Uterus (tissue), 4 donors: ENCODE measurements around the gene ZFP82. TPM values are rescaled to one million over a fixed set of nuclear protein-coding genes. Genes with fewer than 3 reads are reported as not detected.

Experiments
- DNase-seq, 2 donors: peaks; one replicate each; pipeline ENCODE4 v3.0.0-alpha.2; 2019 to 2020
- H3K27ac ChIP-seq, 2 donors: fragments of 200-600 bp; sonication (generic); 1 replicate in 1 of 2; 2 replicates in 1 of 2; pipeline ENCODE4 v1.5.1; 2016 to 2018
- H3K27me3 ChIP-seq, 2 donors: fragments of 200-600 bp; sonication (generic); one replicate each; pipeline ENCODE4 v1.5.1; 2018 to 2019; ENCODE audit warnings: control low read depth in 1 of 2
- H3K36me3 ChIP-seq, 2 donors: fragments of 200-600 bp; sonication (generic); one replicate each; pipeline ENCODE4 v1.5.1; 2019; ENCODE audit warnings: control low read depth in 1 of 2
- H3K4me1 ChIP-seq, 2 donors: fragments of 200-600 bp; sonication (generic); one replicate each; pipeline ENCODE4 v1.5.1; 2018 to 2019; ENCODE audit warnings: control low read depth in 1 of 2
- H3K4me3 ChIP-seq, 2 donors: fragments of 200-600 bp; sonication (generic); 1 replicate in 1 of 2; 2 replicates in 1 of 2; pipeline ENCODE4 v1.5.1; 2018 to 2019; ENCODE audit warnings: mild to moderate bottlenecking in 1 of 2
- H3K9me3 ChIP-seq, 2 donors: fragments of 200-600 bp; sonication (generic); one replicate each; pipeline ENCODE4 v1.5.1; 2019; ENCODE audit warnings: control low read depth in 1 of 2
- CTCF ChIP-seq, 4 experiments: fragments of 200-600 bp in 2 of 4; fragments of 450-650 bp in 2 of 4; sonication (generic) in 2 of 4; IDR thresholded peaks; one replicate each; pipeline ENCODE4 v1.5.1; 2016 to 2019; ENCODE audit warnings: antibody characterized with exemption in 4 of 4, mild to moderate bottlenecking in 2 of 4, moderate library complexity in 1 of 4
- POLR2A ChIP-seq, 2 donors: fragments of 450-650 bp; IDR thresholded peaks; one replicate each; pipeline ENCODE4 v1.6.1; 2016; ENCODE audit warnings: antibody characterized with exemption in 2 of 2, mild to moderate bottlenecking in 1 of 2, moderate library complexity in 1 of 2
- intact Hi-C: fragments of 100-400 bp; cut with DNase I; formaldehyde crosslinking; loops from one replicate; pipeline ENCODE4 v1.15.1; 2023; ENCODE audit warnings: low total_unique reads
- total RNA-seq, 4 donors: library from RNA; depleted of rRNA in 3 of 4; stranded (reverse); fragments of >200 nt in 3 of 4; gene quantifications; one replicate each; pipeline versions ENCODE4 v1.1.0 to v1.2.4, GENCODE V29; 2014 to 2023
- donor health status: DM: yes; HTN: yes; CAD: no.

The ZFP82 gene
- total RNA-seq, 4 donors from 2014 or later, result 0.88 to 29.9 (median 8.3) TPM

DNA sequence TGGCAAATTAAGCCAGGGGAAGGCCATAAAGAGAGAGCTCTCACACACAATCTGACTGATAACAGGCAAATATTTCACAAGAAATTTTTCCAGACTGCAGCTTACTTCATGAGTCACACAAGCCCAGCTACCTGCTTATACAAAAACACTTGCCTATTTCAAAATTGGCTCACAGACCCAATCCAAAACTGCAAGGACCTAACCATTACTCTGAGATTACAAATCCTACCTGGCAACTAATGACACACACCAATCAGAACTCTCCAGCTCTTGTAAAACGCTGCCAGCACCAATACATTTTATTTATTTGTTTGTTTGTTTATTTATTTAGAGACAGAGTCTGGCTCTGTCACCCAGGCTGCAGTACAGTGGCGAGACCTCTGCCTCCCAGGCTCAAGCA lies 18.1 kb upstream of the ZFP82 start:
- no peak for DNase-seq
- Histone ChIP-seq H3K4me1 (no peaks in the 10 kb centered on the region), H3K4me3 (no peak overlapping the region), H3K36me3 (no peaks in the 10 kb centered on the region), H3K9me3 (no peaks in the 10 kb centered on the region), H3K27ac (no peak overlapping the region), H3K27me3 (no peaks in the 10 kb centered on the region)
- intact Hi-C loops, result no loop called here
- TF ChIP-seq POLR2A (IDR thresholded peaks at IDR 0.05), result no peak
- no peak for TF ChIP-seq CTCF (IDR thresholded peaks at IDR 0.05)

DNA sequence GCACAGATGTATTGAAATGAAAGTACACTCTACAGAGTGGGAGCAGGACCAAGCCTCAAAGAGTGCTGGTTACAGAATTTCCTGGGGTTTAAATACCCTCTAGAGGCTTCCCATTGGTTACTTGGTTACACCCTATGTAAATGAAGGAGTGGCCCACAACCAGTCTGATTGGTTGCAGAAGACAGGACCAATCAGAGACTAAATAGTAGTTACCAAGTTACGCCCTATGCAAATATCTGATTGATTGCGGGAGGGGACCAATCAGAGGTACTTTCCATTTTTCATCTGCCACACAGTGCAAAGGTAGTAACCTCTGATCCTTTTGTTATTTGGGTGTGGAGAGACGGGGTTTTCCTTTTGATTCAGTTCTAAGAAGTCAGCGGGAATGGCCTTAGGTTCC lies 5.5 kb upstream of the ZFP82 start:
- no peaks in the 10 kb centered on the region for H3K9me3 ChIP-seq
- no peaks in the 10 kb centered on the region for H3K4me1 ChIP-seq
- TF ChIP-seq CTCF (IDR thresholded peaks at IDR 0.05), result no peak
- no peak for TF ChIP-seq POLR2A (IDR thresholded peaks at IDR 0.05)
- H3K4me3 ChIP-seq, result no peak overlapping the region
- no peaks in the 10 kb centered on the region for H3K27me3 ChIP-seq
- H3K27ac ChIP-seq, result no peak overlapping the region
- no peaks in the 10 kb centered on the region for H3K36me3 ChIP-seq
- intact Hi-C loops, result no loop called here
- no peak for DNase-seq

GRCh38 chr19:36421749-36422481 lies 3.5 kb upstream of the ZFP82 start:
- Histone ChIP-seq H3K36me3 (no peaks in the 10 kb centered on the region), H3K4me3 (peak overlapping the region; percentile 33 to 38), H3K9me3 (no peaks in the 10 kb centered on the region), H3K4me1 (peaks cover 0 to 5% of the 10 kb centered on the region in 2 donors), H3K27ac (peak overlapping the region; percentile 24 to 69), H3K27me3 (no peaks in the 10 kb centered on the region)
- intact Hi-C loops, result no loop called here
- no peak for TF ChIP-seq CTCF (IDR thresholded peaks at IDR 0.05)
- TF ChIP-seq POLR2A (IDR thresholded peaks at IDR 0.05), result no peak
- DNase-seq, result no peak

DNA sequence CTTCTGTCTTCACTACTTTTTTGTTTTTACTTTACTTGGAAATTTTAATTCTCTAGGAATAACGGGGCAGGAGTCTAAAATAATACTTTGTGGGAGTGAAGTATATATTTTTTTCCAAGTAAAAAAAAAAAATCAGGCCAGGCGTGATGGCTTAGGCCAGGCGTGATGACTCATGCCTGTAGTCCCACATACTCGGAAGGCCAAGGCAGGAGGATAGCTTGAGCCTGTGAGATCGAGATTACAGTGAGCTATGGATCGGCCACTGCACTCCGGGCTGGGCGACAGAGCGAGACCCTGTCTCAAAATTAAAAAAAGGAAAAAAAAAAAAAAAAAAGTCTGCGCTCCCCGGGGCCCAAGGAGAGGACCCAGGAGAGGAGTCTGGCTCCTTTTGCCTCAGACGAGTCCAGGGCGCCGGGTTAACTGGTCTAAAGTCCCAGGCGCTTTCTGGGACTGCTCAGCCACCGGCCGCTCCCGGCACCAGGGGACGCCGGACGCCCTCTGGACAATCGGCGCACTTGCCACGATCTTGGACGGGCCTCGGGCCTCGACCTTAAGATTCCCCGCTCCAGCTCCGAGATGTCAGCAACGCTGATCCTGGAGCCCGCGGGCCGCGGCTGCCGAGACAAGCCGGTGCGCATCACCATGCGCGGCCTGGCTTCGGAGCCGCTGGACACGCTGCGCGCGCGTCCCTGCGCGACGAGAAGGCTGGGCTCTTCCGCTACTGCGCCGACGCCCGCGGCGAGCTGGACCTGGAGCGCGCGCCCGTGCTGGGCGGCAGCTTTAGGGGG lies 2.7 kb upstream of the ZFP82 start:
- peaks cover 0 to 5% of the 10 kb centered on the region in 2 donors for H3K4me1 ChIP-seq
- no peaks in the 10 kb centered on the region for H3K36me3 ChIP-seq
- peak overlapping the region; percentile 33 to 38 for H3K4me3 ChIP-seq
- intact Hi-C loops, result no loop called here
- DNase-seq, result peak; percentile 17
- no peaks in the 10 kb centered on the region for H3K9me3 ChIP-seq
- no peak for TF ChIP-seq CTCF (IDR thresholded peaks at IDR 0.05)
- TF ChIP-seq POLR2A (IDR thresholded peaks at IDR 0.05), result no peak
- H3K27me3 ChIP-seq, result no peaks in the 10 kb centered on the region
- H3K27ac ChIP-seq, result peak overlapping the region; percentile 24 to 69

- TF ChIP-seq POLR2A (IDR thresholded peaks at IDR 0.05) (no peak), CTCF (IDR thresholded peaks at IDR 0.05) (no peak)
- no peaks in the 10 kb centered on the region for H3K9me3 ChIP-seq
- H3K36me3 ChIP-seq, result no peaks in the 10 kb centered on the region
- intact Hi-C loops, result no loop called here
- H3K27ac ChIP-seq, result peak overlapping the region; percentile 84 to 93
- H3K4me1 ChIP-seq, result peaks cover 0 to 5% of the 10 kb centered on the region in 2 donors
- no peaks in the 10 kb centered on the region for H3K27me3 ChIP-seq
- DNase-seq, result no peak
- H3K4me3 ChIP-seq, result peak overlapping the region; percentile 61 to 86
Measured at GRCh38 chr19:36417752-36418286, 625 bp downstream of the ZFP82 start.
